Activated T-cell treated with anti-CD3 and anti-CD28 coated beads for 1 hour (primary cell): ENCODE measurements around the gene ROR2.

Experiments used
- DNase-seq: peaks from one replicate; pipeline ENCODE4 v3.0.0-alpha.2; 2020; ENCODE audit warnings: low read depth

ROR2 gene

GRCh38 chr9:91900055-91900796 is 49.8 kb downstream of the ROR2 start:
- DNase-seq = no peak

- no peak for DNase-seq
Measured at GRCh38 chr9:91899594-91899993, 50.4 kb downstream of the ROR2 start.

DNA sequence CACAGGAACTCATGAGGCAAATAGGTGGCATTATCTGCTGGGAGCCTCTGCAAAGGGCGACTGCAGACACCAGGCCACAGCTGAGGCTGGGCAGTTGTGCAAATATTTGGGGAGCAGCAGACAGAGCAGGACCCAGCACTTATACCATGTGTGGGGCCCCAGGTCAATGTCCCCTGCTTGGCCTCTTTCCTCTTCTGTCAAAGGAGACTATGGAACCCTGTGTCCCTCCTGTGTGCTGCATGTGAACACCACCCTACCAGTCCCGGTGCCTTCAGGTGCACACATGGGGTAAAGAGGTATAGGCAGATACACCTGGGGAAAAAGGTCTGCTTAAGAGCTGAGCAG is 50.8 kb downstream of the ROR2 start:
- no peak for DNase-seq

DNA sequence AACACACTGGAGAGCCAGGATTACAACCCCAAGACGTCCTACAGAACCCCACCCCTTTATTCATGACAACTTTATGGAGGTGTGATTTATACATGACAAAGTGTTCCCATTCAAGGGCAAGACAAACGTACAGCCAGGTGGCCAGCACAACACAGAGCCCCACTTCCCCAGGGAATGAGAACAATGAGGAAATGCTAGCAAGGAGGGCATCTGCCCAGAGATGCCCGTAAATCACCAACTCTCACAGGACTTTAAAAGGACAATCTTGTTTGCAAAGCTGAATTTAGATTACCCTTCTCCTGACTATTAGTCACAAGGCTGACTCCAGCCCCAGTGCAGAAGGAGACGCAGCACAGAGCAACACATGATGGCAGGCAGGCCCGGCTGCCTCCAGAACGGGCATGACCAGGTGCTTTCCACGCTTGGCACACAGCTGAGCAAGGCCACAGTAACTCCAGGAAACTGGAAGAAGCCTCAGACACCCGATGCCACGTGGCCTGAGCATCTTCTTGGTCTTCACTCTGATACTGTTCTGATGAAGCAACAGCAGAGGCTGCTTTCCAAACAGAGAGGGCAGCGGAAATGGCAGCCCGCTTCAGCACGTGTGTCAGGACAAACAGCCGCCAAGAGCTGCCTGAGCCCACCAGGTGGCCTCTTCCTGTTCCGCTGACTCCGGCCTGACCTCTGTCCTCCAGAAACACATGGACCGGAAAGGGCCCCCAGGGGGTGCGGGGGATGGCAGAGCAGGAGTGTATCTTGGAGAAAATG is 51.4 kb downstream of the ROR2 start:
- no peak for DNase-seq

DNA sequence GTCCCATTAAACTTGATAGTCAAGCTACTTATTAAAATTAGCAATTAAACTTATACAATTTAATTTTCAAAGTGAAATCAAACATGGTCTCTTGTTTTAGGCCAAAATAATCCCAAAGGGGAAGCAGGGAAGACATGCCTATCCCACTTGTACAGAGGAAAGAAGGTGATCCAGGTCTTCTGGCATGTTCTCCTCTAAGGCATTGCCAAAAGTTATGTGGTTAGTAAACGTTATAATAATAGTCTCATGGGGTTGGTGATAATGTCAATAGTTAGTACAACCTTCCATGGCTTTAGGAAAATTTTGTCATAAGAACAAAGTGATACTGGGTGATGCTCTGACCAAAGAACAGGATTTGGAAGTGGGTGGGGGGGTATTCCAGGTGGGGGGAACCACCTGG is 52.8 kb downstream of the ROR2 start:
- DNase-seq = no peak

- no peak for DNase-seq
Measured at GRCh38 chr9:91896513-91897121, 53.4 kb downstream of the ROR2 start.

DNA sequence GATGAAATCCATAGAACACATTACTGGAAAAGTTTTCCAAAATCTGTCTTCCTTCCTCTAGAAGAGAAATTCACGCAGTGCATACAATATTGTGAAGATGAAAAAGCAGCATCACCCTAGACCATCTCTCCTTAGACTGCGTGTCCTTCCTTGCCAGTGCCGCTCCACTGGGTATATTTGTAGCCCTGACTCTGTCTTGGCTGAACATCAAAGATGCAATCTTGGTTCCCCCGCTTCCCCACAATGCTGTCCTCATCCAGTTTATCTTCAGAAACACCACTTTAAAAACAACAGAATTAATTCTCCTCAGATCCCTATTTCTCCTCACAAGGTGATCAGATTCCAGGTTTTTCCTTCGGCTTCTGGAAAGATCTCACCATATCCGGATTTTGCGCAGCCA is 53.9 kb downstream of the ROR2 start:
- DNase-seq = no peak

- DNase-seq = no peak
Measured at GRCh38 chr9:91894536-91894935, 55.5 kb downstream of the ROR2 start.

GRCh38 chr9:91894023-91894422 is 56.0 kb downstream of the ROR2 start:
- no peak for DNase-seq

GRCh38 chr9:91891915-91892314 is 58.1 kb downstream of the ROR2 start:
- no peak for DNase-seq

DNA sequence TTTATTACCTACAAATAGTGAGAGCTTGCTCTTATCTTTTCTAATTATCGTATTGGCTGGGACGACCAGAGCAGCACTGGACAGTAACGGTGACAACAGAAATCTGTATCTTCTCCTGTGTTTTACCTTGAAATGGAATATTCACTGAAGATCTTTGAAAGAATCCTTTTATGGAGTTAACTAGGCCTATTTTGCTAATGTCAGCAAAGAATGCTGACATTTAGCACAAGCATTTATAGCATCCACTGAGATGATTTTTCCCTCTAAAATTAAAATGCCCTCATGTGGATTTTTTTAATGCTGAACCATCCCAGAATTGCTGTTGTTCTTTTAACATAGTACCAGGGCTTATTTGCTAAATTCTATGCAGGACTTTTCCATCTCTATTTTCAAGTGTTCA is 59.4 kb downstream of the ROR2 start:
- no peak for DNase-seq

- no peak for DNase-seq
Measured at GRCh38 chr9:91889161-91889911, 60.7 kb downstream of the ROR2 start.

- DNase-seq = no peak
Measured at GRCh38 chr9:91886414-91887076, 63.5 kb downstream of the ROR2 start.

- no peak for DNase-seq
Measured at GRCh38 chr9:91885746-91886413, 64.1 kb downstream of the ROR2 start.

GRCh38 chr9:91884696-91885687 is 65.0 kb downstream of the ROR2 start:
- DNase-seq = no peak

DNA sequence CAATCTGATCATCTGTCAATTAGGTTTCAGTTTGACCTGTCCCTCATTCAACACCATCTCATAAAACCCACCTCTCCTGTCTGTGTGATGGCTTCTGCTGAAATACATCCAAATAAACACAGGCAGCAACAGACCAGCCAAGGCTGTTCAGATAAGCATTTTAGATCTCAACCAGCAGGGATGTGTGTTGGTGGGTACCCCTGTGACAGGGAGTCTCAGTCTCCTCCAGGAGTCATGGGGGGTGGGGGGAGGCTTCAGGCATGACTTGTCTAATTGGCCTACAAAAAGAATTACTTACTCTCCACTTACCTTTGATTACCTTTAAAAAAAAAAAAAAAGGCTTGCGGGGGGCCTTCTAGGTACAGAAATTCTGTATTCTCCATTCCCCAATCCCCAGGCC is 65.9 kb downstream of the ROR2 start:
- DNase-seq = no peak

DNA sequence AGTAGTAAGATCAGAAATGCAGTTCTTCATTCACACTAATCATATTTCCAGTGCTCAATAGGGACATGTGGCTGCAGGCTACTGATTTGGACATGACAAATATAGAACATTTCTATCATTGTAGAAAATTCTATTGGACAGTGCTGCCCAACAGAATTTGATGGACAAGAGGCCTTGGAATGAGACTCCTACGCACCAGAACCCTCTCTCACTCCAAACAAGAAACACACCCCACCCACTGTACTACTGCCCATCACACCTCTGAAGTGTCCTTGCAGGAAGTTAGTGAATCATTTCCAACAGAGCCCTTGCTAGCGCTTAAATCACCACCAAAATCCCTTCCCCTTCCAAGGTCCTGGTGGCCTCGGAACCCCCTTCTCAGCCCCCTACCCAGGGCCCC is 66.5 kb downstream of the ROR2 start:
- DNase-seq = no peak

DNA sequence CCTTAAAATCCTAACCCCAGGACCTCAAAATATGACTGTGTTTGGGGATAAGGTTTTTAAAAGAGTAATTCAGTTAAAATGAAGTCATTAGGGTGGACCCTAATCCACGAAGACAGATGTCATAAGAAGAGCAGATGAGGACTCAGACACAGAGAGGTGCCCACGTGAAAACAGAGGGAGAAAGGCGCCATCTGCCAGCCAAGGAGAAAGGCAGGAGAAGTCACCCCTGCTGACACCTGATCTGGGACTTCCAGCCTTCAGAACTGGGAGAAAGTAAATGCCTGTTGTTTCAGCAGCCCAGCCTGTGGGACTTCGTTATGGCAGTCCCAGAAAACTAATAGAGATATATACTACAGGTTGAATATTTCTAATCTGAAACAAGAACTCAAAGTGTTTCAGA is 67.4 kb downstream of the ROR2 start:
- no peak for DNase-seq

- no peak for DNase-seq
Measured at GRCh38 chr9:91880378-91880972, 69.6 kb downstream of the ROR2 start.

DNA sequence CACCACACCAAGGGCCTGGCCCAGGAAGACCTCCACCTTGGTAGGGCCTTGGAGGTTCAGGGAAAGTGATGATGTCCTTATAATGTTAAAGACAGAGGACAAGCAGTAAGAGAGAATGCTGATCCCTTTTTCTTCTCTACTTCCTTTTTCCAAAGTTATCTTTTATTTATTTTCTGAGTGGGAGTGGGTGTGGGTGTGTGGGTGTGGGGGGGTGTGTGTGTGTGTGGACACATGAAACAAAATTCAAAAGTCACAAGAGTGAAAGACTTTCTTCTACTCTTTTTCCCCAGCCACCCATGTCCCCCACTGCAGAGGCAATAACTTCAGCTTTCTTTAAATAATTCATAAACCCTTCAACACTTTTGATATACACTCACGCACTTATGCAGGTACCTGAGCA is 70.8 kb downstream of the ROR2 start:
- DNase-seq = no peak
